SK-N-SH (cell line): ENCODE results near the gene GPANK1. TPM values are rescaled to one million over a fixed set of nuclear protein-coding genes. Genes with fewer than 3 reads are reported as not detected.
A peak's percentile ranks its signal among the peaks of the same experiment; 100 is the strongest.

Experiments used
- CTCF ChIA-PET: fragments of 300-600, 350-600 bp; formaldehyde crosslinking; extraction: SDS; loops from one replicate; lab custom pipeline; 2021; lab: Yijun Ruan, JAX
- POLR2A ChIA-PET: fragments of 350-600 bp; sonication (Branson Sonifier 250); formaldehyde crosslinking; extraction: SDS; loops from one replicate; lab custom pipeline; 2020; ENCODE audit warnings: antibody characterized with exemption, inconsistent platforms; lab: Yijun Ruan, JAX
- DNase-seq: peaks from one replicate; pipeline ENCODE4 v3.0.0; 2012
- H2AFZ ChIP-seq: fragments of 200-600 bp; sonication (generic); 2 replicates; pipeline ENCODE4 v1.8.1; 2016; ENCODE audit warnings: antibody characterized with exemption, mild to moderate bottlenecking, low read depth
- H3F3A ChIP-seq: fragments of 200-600 bp; sonication (generic); replicated peaks from 2 replicates; pipeline ENCODE3; 2016; ENCODE audit warnings: antibody characterized with exemption, mild to moderate bottlenecking; ENCODE audit not compliant: insufficient read depth
- H3K27ac ChIP-seq, 2 experiments: fragments of 200-500 bp in 1 of 2; fragments of 200-600 bp in 1 of 2; sonication (Bioruptor generic) in 1 of 2; sonication (generic), shearing (Covaris generic) in 1 of 2; 2 replicates each; pipeline versions ENCODE4 v1.5.1 to v1.6.1; 2014 to 2016; ENCODE audit warnings: low read depth in 2 of 2, inconsistent platforms in 1 of 2, low read length in 1 of 2, mild to moderate bottlenecking in 1 of 2, mixed read lengths in 1 of 2
- H3K27me3 ChIP-seq: fragments of 200-600 bp; sonication (generic), shearing (Covaris generic); 2 replicates; pipeline ENCODE4 v1.6.1; 2016; ENCODE audit warnings: mixed run types; ENCODE audit not compliant: insufficient read depth
- H3K36me3 ChIP-seq, 2 experiments: fragments of 200-500 bp in 1 of 2; fragments of 200-600 bp in 1 of 2; sonication (Bioruptor generic) in 1 of 2; sonication (generic) in 1 of 2; replicated peaks in 1 of 2; 2 replicates each; pipeline versions ENCODE3 to v1.5.1; 2014 to 2016; ENCODE audit warnings: low read length in 1 of 2, mild to moderate bottlenecking in 1 of 2; ENCODE audit not compliant: insufficient read depth in 2 of 2, control insufficient read depth in 1 of 2
- H3K4me1 ChIP-seq, 2 experiments: fragments of 200-500 bp in 1 of 2; fragments of 200-600 bp in 1 of 2; sonication (Bioruptor generic) in 1 of 2; sonication (generic), shearing (Covaris generic) in 1 of 2; 2 replicates each; pipeline versions ENCODE4 v1.5.1 to v1.6.1; 2014 to 2016; ENCODE audit warnings: low read depth in 1 of 2, low read length in 1 of 2, mixed run types in 1 of 2; ENCODE audit not compliant: insufficient read depth in 2 of 2, control insufficient read depth in 1 of 2
- H3K4me2 ChIP-seq: fragments of 200-600 bp; sonication (generic), shearing (Covaris generic); 2 replicates; pipeline ENCODE4 v1.6.1; 2017; ENCODE audit warnings: mixed run types
- H3K4me3 ChIP-seq, 2 experiments: fragments of 200-500 bp in 1 of 2; fragments of 200-600 bp in 1 of 2; sonication (Bioruptor generic) in 1 of 2; sonication (generic), shearing (Covaris generic) in 1 of 2; 2 replicates each; pipeline versions ENCODE4 v1.5.1 to v1.8.1; 2014 to 2016; ENCODE audit warnings: low read depth in 2 of 2, inconsistent platforms in 1 of 2, low read length in 1 of 2, mild to moderate bottlenecking in 1 of 2, mixed read lengths in 1 of 2, moderate library complexity in 1 of 2
- H3K79me2 ChIP-seq: fragments of 200-600 bp; sonication (generic); 2 replicates; pipeline ENCODE4 v1.8.1; 2017; ENCODE audit warnings: mild to moderate bottlenecking; ENCODE audit not compliant: insufficient read depth
- H3K9ac ChIP-seq: fragments of 200-600 bp; sonication (generic); 2 replicates; pipeline ENCODE4 v1.6.1; 2017; ENCODE audit warnings: mixed run types
- H3K9me2 ChIP-seq: fragments of 200-600 bp; sonication (generic); 2 replicates; pipeline ENCODE4 v1.6.1; 2017; ENCODE audit warnings: mixed run types
- H3K9me3 ChIP-seq: fragments of 200-600 bp; sonication (generic); 2 replicates; pipeline ENCODE4 v1.6.1; 2017; ENCODE audit warnings: mixed run types, mild to moderate bottlenecking, moderate library complexity
- H4K20me1 ChIP-seq: fragments of 200-600 bp; sonication (generic); 2 replicates; pipeline ENCODE4 v1.6.1; 2017; ENCODE audit warnings: mild to moderate bottlenecking, mixed run types; ENCODE audit not compliant: insufficient read depth
- CHD2 ChIP-seq: fragments of 150-350 bp; IDR thresholded peaks from 2 replicates; pipeline ENCODE4 v1.6.1; 2018; ENCODE audit warnings: low read length; ENCODE audit not compliant: partially characterized antibody
- CTCF ChIP-seq: fragments of 200-600 bp; sonication (generic); IDR thresholded peaks from 2 replicates; pipeline ENCODE4 v1.6.1; 2017; ENCODE audit warnings: antibody characterized with exemption, mild to moderate bottlenecking, moderate library complexity
- ELF1 ChIP-seq: IDR thresholded peaks from 2 replicates; pipeline ENCODE4 v1.4.0; 2012
- EZH2phosphoT487 ChIP-seq: fragments of 200-600 bp; sonication (generic); IDR thresholded peaks from 2 replicates; pipeline ENCODE4 v1.6.1; 2017; ENCODE audit warnings: low read depth, mixed run types, mild to moderate bottlenecking, antibody characterized with exemption, moderate library complexity, borderline replicate concordance
- FOSL2 ChIP-seq: IDR thresholded peaks from 2 replicates; pipeline ENCODE4 v1.4.0; 2012; ENCODE audit warnings: low read depth, mild to moderate bottlenecking, moderate library complexity, borderline replicate concordance
- GATA2 ChIP-seq: sonication (generic); formaldehyde crosslinking; IDR thresholded peaks from 2 replicates; pipeline ENCODE4 v1.5.0; 2020; ENCODE audit warnings: mild to moderate bottlenecking, missing genetic modification reagents
- MAX ChIP-seq: IDR thresholded peaks from 2 replicates; pipeline ENCODE4 v1.4.0; 2012; ENCODE audit warnings: low read depth
- MXI1 ChIP-seq: IDR thresholded peaks from 2 replicates; pipeline ENCODE4 v1.6.1; 2012; ENCODE audit warnings: mild to moderate bottlenecking, low read depth, low read length, improper control_type of control experiment
- NRF1 ChIP-seq: IDR thresholded peaks from 2 replicates; pipeline ENCODE4 v1.6.1; 2012; ENCODE audit warnings: low read depth, mild to moderate bottlenecking, low read length
- PBX3 ChIP-seq: IDR thresholded peaks from 2 replicates; pipeline ENCODE4; 2012
- RFX5 ChIP-seq: IDR thresholded peaks from 2 replicates; pipeline ENCODE4 v1.6.1; 2012; ENCODE audit warnings: mild to moderate bottlenecking, improper control_type of control experiment, low read length
- RXRA ChIP-seq: IDR thresholded peaks from 2 replicates; pipeline ENCODE4 v1.4.0; 2012; ENCODE audit warnings: low read depth, mild to moderate bottlenecking, borderline replicate concordance
- SIN3A ChIP-seq: IDR thresholded peaks from 2 replicates; pipeline ENCODE4 v1.6.1; 2012; ENCODE audit warnings: low read depth, mild to moderate bottlenecking, low read length, moderate library complexity, borderline replicate concordance
- YY1 ChIP-seq: IDR thresholded peaks from 2 replicates; pipeline ENCODE4 v1.4.0; 2012; ENCODE audit warnings: low read depth, mild to moderate bottlenecking
- WGBS: methylation state at CpG from one replicate; pipeline ENCODE4 v1.1.6; 2017; ENCODE audit warnings: low lambda C conversion rate; 5-methylcytosine and 5-hydroxymethylcytosine counted together
- polyA plus RNA-seq, 3 experiments: library from polyadenylated mRNA; depleted of rRNA; stranded (reverse); fragments of >200 nt; gene quantifications; 2 replicates each; pipeline ENCODE4 v1.2.3, GENCODE V29; 2012

GPANK1 gene
- polyA plus RNA-seq, 1 of the 3 experiments (the other 2 are of a cell fraction), result 19.1 TPM

GRCh38 chr6:31652925-31653724 lies 11.7 kb downstream of the GPANK1 start (continued):
- TF ChIP-seq ELF1, result no peak
- TF ChIP-seq YY1, result no peak
- TF ChIP-seq, all 33 proteins: peak for 9

- DNase-seq, result peak; percentile 80
- Histone ChIP-seq H3K9me3 (no peaks in the 10 kb centered on the region), H3K36me3 (peaks cover 29 to 34% of the 10 kb centered on the region in 2 experiments), H3K79me2 (peaks cover 70% of the 10 kb centered on the region), H2AFZ (peak overlapping the region; percentile 61; the same call in 1 of the 2 replicates), H3K9me2 (no peaks in the 10 kb centered on the region), H3F3A (peaks cover 24% of the 10 kb centered on the region), H3K4me3 (peak overlapping the region; percentile 64 to 69), H3K4me2 (peak overlapping the region; percentile 81), H3K9ac (peak overlapping the region; percentile 94), H3K27me3 (no peaks in the 10 kb centered on the region), H4K20me1 (no peaks in the 10 kb centered on the region), H3K27ac (peak overlapping the region; percentile 96 to 99), H3K4me1 (peaks cover 5 to 6% of the 10 kb centered on the region in 2 experiments; a peak in 3 of 4 replicates)
- POLR2A ChIA-PET, result interaction anchor here (0.7 to 2.8 kb wide), 10 partner anchors 10 to 110 kb away, joined by 3 to 20 read pairs (median 9); partner anchors contain the start of genes C6orf47, CSNK2B, DDX39B and GPANK1
- CTCF ChIA-PET, result interaction anchor here (0.8 to 2.5 kb wide), 5 partner anchors 10 to 106 kb away, joined by 4 to 9 read pairs (median 5); partner anchors contain the start of genes ATP6V1G2, C6orf47, CSNK2B and GPANK1
- TF ChIP-seq YY1, result 0 out of 2 replicates have a peak, but pooled peaks have one; percentile 11
- no peak; the same call in 1 of the 2 replicates for TF ChIP-seq SIN3A
- TF ChIP-seq CHD2, result no peak
- TF ChIP-seq RFX5, result no peak
- TF ChIP-seq GATA2 (CRISPR knock-in tag), result no peak
- TF ChIP-seq RXRA, result no peak
- no peak for TF ChIP-seq CTCF
- peak; percentile 14; the same call in 1 of the 2 replicates for TF ChIP-seq MAX
- TF ChIP-seq EZH2phosphoT487, result no peak
- TF ChIP-seq ELF1, result no peak
- TF ChIP-seq FOSL2, result no peak
- peak; percentile 72 for TF ChIP-seq PBX3
- peak; percentile 84 for TF ChIP-seq MXI1
- TF ChIP-seq NRF1, result peak; percentile 37; the same call in 1 of the 2 replicates
- 3% methylated on average over 24 of the region's 29 CpGs for WGBS
Observed at GRCh38 chr6:31651602-31652191, 13.1 kb downstream of the GPANK1 start.
